WTC11 (cell line): ENCODE results near the gene SLAIN1. TPM values are rescaled to one million over a fixed set of nuclear protein-coding genes. Genes with fewer than 3 reads are reported as not detected.

Source experiments
- ATAC-seq: fragments of 200-7000 bp; cut with Tn5 transposase; 2 replicates; pipeline ENCODE4 v1.10.0; 2021; ENCODE audit warnings: mild to moderate bottlenecking, moderate library complexity
- CTCF ChIA-PET: fragments of 300-600 bp; sonication (Branson Sonifier 250); formaldehyde crosslinking; loops from one replicate; lab custom pipeline; 2021; ENCODE audit warnings: antibody characterized with exemption; lab: Charles Lee
- POLR2A ChIA-PET: fragments of 350-600 bp; sonication (Branson Sonifier 250); formaldehyde crosslinking; loops from one replicate; lab custom pipeline; 2021; ENCODE audit warnings: antibody characterized with exemption; lab: Charles Lee
- DNase-seq: peaks from one replicate; pipeline ENCODE4 v3.0.0; 2021; ENCODE audit warnings: low spot score
- H3K27ac Mint-ChIP-seq: 2 replicates; pipeline ENCODE4 v1.8.0; 2021; ENCODE audit warnings: mixed read lengths
- H3K27me3 Mint-ChIP-seq: 2 replicates; pipeline ENCODE4 v1.8.0; 2021; ENCODE audit warnings: low read depth, mild to moderate bottlenecking, moderate library complexity, mixed read lengths
- H3K36me3 Mint-ChIP-seq: 2 replicates; pipeline ENCODE4 v1.8.0; 2021; ENCODE audit warnings: mixed read lengths
- H3K4me1 Mint-ChIP-seq: 2 replicates; pipeline ENCODE4 v1.8.0; 2022; ENCODE audit warnings: mixed read lengths
- H3K4me3 Mint-ChIP-seq: 2 replicates; pipeline ENCODE4 v1.8.0; 2021; ENCODE audit warnings: mild to moderate bottlenecking, moderate library complexity, mixed read lengths
- H3K9me3 Mint-ChIP-seq: 2 replicates; pipeline ENCODE4 v1.8.0; 2021; ENCODE audit warnings: mixed read lengths
- AFF4 ChIP-seq: sonication (generic); formaldehyde crosslinking; IDR thresholded peaks from 2 replicates; pipeline ENCODE4 v1.8.1; 2023; ENCODE audit warnings: mild to moderate bottlenecking, missing genetic modification reagents, borderline replicate concordance
- ATF1 ChIP-seq: sonication (generic); formaldehyde crosslinking; IDR thresholded peaks from 2 replicates; pipeline ENCODE4 v1.8.1; 2023; ENCODE audit warnings: mild to moderate bottlenecking, moderate library complexity, missing genetic modification reagents
- CDX4 ChIP-seq: fragments of 250-450 bp; sonication (Bioruptor Pico); IDR thresholded peaks from 2 replicates; pipeline ENCODE4 v1.9.0; 2021; ENCODE audit warnings: moderate library complexity, mild to moderate bottlenecking, inconsistent platforms, borderline replicate concordance
- FOXJ3 ChIP-seq: sonication (generic); formaldehyde crosslinking; IDR thresholded peaks from 2 replicates; pipeline ENCODE4 v1.9.0; 2021; ENCODE audit warnings: missing genetic modification reagents, mild to moderate bottlenecking, borderline replicate concordance
- GRHL2 ChIP-seq: fragments of 250-450 bp; sonication (Bioruptor Pico); IDR thresholded peaks from 2 replicates; pipeline ENCODE4 v1.8.0; 2022; ENCODE audit warnings: mild to moderate bottlenecking, moderate library complexity; ENCODE audit not compliant: insufficient replicate concordance, severe bottlenecking
- HMGXB4 ChIP-seq: sonication (generic); formaldehyde crosslinking; IDR thresholded peaks from 2 replicates; pipeline ENCODE4 v1.8.1; 2023; ENCODE audit warnings: mild to moderate bottlenecking, moderate library complexity, missing genetic modification reagents
- NR3C1 ChIP-seq: sonication (generic); formaldehyde crosslinking; conservative IDR thresholded peaks from 2 replicates; pipeline ENCODE4 v1.8.1; 2023; ENCODE audit warnings: low read depth, mild to moderate bottlenecking, missing genetic modification reagents
- RELA ChIP-seq: sonication (generic); formaldehyde crosslinking; IDR thresholded peaks from 2 replicates; pipeline ENCODE4 v1.8.1; 2022; ENCODE audit warnings: missing genetic modification reagents, mild to moderate bottlenecking, borderline replicate concordance
- SOX15 ChIP-seq: fragments of 250-450 bp; sonication (Bioruptor Pico); IDR thresholded peaks from 2 replicates; pipeline ENCODE4 v1.9.0; 2021; ENCODE audit warnings: mild to moderate bottlenecking
- ZNF396 ChIP-seq: fragments of 250-450 bp; sonication (Bioruptor Pico); IDR thresholded peaks from 2 replicates; pipeline ENCODE4 v1.8.0; 2021; ENCODE audit warnings: mild to moderate bottlenecking, moderate library complexity, borderline replicate concordance
- total RNA-seq: library from RNA; stranded (reverse); gene quantifications from 3 replicates; pipeline ENCODE4 v1.2.3, GENCODE V29; 2021
- TF ChIP-seq, protein P1 (sequence below): sonication (generic); formaldehyde crosslinking; IDR thresholded peaks from 2 replicates; pipeline ENCODE4 v1.8.1; 2023; ENCODE audit warnings: mild to moderate bottlenecking, missing genetic modification reagents
- TF ChIP-seq, protein P2 (sequence below): sonication (generic); formaldehyde crosslinking; IDR thresholded peaks from 2 replicates; pipeline ENCODE4 v1.8.0; 2022; ENCODE audit warnings: missing genetic modification reagents
- TF ChIP-seq, protein P3 (sequence below): sonication (generic); formaldehyde crosslinking; IDR thresholded peaks from 2 replicates; pipeline ENCODE4 v1.8.1; 2022; ENCODE audit warnings: low read depth, mild to moderate bottlenecking, moderate library complexity, missing genetic modification reagents, borderline replicate concordance
- TF ChIP-seq, protein P4 (sequence below): sonication (generic); formaldehyde crosslinking; IDR thresholded peaks from 2 replicates; pipeline ENCODE4 v1.8.1; 2022; ENCODE audit warnings: mild to moderate bottlenecking, moderate library complexity, missing genetic modification reagents
- TF ChIP-seq, protein P5 (sequence below): sonication (generic); formaldehyde crosslinking; IDR thresholded peaks from 2 replicates; pipeline ENCODE4 v1.8.0; 2023; ENCODE audit warnings: mild to moderate bottlenecking, missing genetic modification reagents

Gene SLAIN1
- total RNA-seq, 1 experiment from 2014 or later: 29.7 TPM

GRCh38 chr13:77760893-77761292 lies 63.4 kb downstream of the SLAIN1 start:
- ATAC-seq (no peak), DNase-seq (no peak)
- peaks cover 11% of the 10 kb centered on the region for H3K9me3 Mint-ChIP-seq
- H3K27me3 Mint-ChIP-seq: no peaks in the 10 kb centered on the region
- no peak overlapping the region for H3K4me3 Mint-ChIP-seq
- peaks cover 53% of the 10 kb centered on the region for H3K36me3 Mint-ChIP-seq
- H3K27ac Mint-ChIP-seq: no peak overlapping the region
- POLR2A ChIA-PET: interaction anchor here (0.5 kb wide), 1 partner anchor 13 kb away, joined by 3 read pairs; no protein-coding TSS in a partner anchor
- H3K4me1 Mint-ChIP-seq: no peaks in the 10 kb centered on the region
- CTCF ChIA-PET: no interaction called here
- no peak for TF ChIP-seq GRHL2 (CRISPR knock-in tag)
- TF ChIP-seq, protein P1, sequence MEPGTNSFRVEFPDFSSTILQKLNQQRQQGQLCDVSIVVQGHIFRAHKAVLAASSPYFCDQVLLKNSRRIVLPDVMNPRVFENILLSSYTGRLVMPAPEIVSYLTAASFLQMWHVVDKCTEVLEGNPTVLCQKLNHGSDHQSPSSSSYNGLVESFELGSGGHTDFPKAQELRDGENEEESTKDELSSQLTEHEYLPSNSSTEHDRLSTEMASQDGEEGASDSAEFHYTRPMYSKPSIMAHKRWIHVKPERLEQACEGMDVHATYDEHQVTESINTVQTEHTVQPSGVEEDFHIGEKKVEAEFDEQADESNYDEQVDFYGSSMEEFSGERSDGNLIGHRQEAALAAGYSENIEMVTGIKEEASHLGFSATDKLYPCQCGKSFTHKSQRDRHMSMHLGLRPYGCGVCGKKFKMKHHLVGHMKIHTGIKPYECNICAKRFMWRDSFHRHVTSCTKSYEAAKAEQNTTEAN (CRISPR knock-in tag): no peak
- TF ChIP-seq, protein P2, sequence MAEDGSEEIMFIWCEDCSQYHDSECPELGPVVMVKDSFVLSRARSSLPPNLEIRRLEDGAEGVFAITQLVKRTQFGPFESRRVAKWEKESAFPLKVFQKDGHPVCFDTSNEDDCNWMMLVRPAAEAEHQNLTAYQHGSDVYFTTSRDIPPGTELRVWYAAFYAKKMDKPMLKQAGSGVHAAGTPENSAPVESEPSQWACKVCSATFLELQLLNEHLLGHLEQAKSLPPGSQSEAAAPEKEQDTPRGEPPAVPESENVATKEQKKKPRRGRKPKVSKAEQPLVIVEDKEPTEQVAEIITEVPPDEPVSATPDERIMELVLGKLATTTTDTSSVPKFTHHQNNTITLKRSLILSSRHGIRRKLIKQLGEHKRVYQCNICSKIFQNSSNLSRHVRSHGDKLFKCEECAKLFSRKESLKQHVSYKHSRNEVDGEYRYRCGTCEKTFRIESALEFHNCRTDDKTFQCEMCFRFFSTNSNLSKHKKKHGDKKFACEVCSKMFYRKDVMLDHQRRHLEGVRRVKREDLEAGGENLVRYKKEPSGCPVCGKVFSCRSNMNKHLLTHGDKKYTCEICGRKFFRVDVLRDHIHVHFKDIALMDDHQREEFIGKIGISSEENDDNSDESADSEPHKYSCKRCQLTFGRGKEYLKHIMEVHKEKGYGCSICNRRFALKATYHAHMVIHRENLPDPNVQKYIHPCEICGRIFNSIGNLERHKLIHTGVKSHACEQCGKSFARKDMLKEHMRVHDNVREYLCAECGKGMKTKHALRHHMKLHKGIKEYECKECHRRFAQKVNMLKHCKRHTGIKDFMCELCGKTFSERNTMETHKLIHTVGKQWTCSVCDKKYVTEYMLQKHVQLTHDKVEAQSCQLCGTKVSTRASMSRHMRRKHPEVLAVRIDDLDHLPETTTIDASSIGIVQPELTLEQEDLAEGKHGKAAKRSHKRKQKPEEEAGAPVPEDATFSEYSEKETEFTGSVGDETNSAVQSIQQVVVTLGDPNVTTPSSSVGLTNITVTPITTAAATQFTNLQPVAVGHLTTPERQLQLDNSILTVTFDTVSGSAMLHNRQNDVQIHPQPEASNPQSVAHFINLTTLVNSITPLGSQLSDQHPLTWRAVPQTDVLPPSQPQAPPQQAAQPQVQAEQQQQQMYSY: no peak
- TF ChIP-seq FOXJ3 (CRISPR knock-in tag): no peak
- TF ChIP-seq, protein P3, sequence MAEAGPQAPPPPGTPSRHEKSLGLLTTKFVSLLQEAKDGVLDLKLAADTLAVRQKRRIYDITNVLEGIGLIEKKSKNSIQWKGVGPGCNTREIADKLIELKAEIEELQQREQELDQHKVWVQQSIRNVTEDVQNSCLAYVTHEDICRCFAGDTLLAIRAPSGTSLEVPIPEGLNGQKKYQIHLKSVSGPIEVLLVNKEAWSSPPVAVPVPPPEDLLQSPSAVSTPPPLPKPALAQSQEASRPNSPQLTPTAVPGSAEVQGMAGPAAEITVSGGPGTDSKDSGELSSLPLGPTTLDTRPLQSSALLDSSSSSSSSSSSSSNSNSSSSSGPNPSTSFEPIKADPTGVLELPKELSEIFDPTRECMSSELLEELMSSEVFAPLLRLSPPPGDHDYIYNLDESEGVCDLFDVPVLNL (CRISPR knock-in tag): no peak

- POLR2A ChIA-PET: no interaction called here
- peaks cover 9% of the 10 kb centered on the region; the same call in 1 of the 2 replicates for H3K4me1 Mint-ChIP-seq
- H3K27me3 Mint-ChIP-seq: no peaks in the 10 kb centered on the region
- H3K36me3 Mint-ChIP-seq: peaks cover 60% of the 10 kb centered on the region
- DNase-seq (no peak), ATAC-seq (no peak)
- peaks cover 32% of the 10 kb centered on the region for H3K9me3 Mint-ChIP-seq
- CTCF ChIA-PET: interaction anchor here (0.5 kb wide), 1 partner anchor 43 kb away, joined by 3 read pairs; no protein-coding TSS in a partner anchor
- H3K4me3 Mint-ChIP-seq: no peak overlapping the region
- H3K27ac Mint-ChIP-seq: no peak overlapping the region
- TF ChIP-seq GRHL2 (CRISPR knock-in tag) (no peak), CDX4 (CRISPR knock-in tag) (no peak), ZNF396 (CRISPR knock-in tag) (no peak), RELA (no peak), SOX15 (CRISPR knock-in tag) (no peak), HMGXB4 (CRISPR knock-in tag) (no peak), ATF1 (no peak), AFF4 (CRISPR knock-in tag) (no peak), NR3C1 (CRISPR knock-in tag) (no peak)
- TF ChIP-seq, protein P4, sequence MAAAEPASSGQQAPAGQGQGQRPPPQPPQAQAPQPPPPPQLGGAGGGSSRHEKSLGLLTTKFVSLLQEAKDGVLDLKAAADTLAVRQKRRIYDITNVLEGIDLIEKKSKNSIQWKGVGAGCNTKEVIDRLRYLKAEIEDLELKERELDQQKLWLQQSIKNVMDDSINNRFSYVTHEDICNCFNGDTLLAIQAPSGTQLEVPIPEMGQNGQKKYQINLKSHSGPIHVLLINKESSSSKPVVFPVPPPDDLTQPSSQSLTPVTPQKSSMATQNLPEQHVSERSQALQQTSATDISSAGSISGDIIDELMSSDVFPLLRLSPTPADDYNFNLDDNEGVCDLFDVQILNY (CRISPR knock-in tag): no peak
- TF ChIP-seq, protein P5, sequence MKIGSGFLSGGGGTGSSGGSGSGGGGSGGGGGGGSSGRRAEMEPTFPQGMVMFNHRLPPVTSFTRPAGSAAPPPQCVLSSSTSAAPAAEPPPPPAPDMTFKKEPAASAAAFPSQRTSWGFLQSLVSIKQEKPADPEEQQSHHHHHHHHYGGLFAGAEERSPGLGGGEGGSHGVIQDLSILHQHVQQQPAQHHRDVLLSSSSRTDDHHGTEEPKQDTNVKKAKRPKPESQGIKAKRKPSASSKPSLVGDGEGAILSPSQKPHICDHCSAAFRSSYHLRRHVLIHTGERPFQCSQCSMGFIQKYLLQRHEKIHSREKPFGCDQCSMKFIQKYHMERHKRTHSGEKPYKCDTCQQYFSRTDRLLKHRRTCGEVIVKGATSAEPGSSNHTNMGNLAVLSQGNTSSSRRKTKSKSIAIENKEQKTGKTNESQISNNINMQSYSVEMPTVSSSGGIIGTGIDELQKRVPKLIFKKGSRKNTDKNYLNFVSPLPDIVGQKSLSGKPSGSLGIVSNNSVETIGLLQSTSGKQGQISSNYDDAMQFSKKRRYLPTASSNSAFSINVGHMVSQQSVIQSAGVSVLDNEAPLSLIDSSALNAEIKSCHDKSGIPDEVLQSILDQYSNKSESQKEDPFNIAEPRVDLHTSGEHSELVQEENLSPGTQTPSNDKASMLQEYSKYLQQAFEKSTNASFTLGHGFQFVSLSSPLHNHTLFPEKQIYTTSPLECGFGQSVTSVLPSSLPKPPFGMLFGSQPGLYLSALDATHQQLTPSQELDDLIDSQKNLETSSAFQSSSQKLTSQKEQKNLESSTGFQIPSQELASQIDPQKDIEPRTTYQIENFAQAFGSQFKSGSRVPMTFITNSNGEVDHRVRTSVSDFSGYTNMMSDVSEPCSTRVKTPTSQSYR (CRISPR knock-in tag): no peak
Measured at GRCh38 chr13:77767413-77767812, 69.9 kb downstream of the SLAIN1 start.
